Activated T-cell treated with anti-CD3 and anti-CD28 coated beads, Interleukin-2, amount 50 U/mL, for 72 hours (primary cell): ENCODE results near the gene CCDC188. TPM values are rescaled to one million over a fixed set of nuclear protein-coding genes. Genes with fewer than 3 reads are reported as not detected.

Experiments
- ATAC-seq, 2 donors: fragments of 150-1000 bp; cut with Tn5 transposase; replicated peaks in 1 of 2; 2 replicates each; pipeline ENCODE4 v1.10.0; 2021; ENCODE audit warnings: moderate library complexity in 2 of 2, mild to moderate bottlenecking in 1 of 2
- DNase-seq, 2 donors: peaks; one replicate each; pipeline ENCODE4 v3.0.0; 2021 to 2022; ENCODE audit warnings: mixed read lengths in 1 of 2
- H3K27ac Mint-ChIP-seq: one replicate; pipeline ENCODE4 v1.8.0; 2022; ENCODE audit warnings: mild to moderate bottlenecking, moderate library complexity, mixed read lengths
- H3K27me3 Mint-ChIP-seq: one replicate; pipeline ENCODE4 v1.8.0; 2022; ENCODE audit warnings: low read depth, mixed read lengths
- H3K36me3 Mint-ChIP-seq, 2 donors: one replicate each; pipeline ENCODE4 v1.8.0; 2022; ENCODE audit warnings: mixed read lengths in 2 of 2, mild to moderate bottlenecking in 1 of 2; ENCODE audit not compliant: insufficient read depth in 2 of 2
- H3K4me1 Mint-ChIP-seq: one replicate; pipeline ENCODE4 v1.8.0; 2022; ENCODE audit warnings: low read depth, mixed read lengths
- H3K4me3 Mint-ChIP-seq, 2 donors: one replicate each; pipeline ENCODE4 v1.8.0; 2022; ENCODE audit warnings: mild to moderate bottlenecking in 2 of 2, mixed read lengths in 2 of 2, moderate library complexity in 2 of 2
- H3K9me3 Mint-ChIP-seq, 2 donors: one replicate each; pipeline ENCODE4 v1.8.0; 2022; ENCODE audit warnings: mixed read lengths in 2 of 2
- total RNA-seq, 2 donors: library from RNA; stranded (reverse); gene quantifications; one replicate each; pipeline ENCODE4 v1.2.3, GENCODE V29; 2022

The CCDC188 gene
- total RNA-seq, 2 donors from 2014 or later, result not detected

GRCh38 chr22:20116376-20116950 lies 34.4 kb downstream of the CCDC188 start:
- H3K4me1 Mint-ChIP-seq, result peaks cover 63% of the 10 kb centered on the region
- H3K9me3 Mint-ChIP-seq, result no peaks in the 10 kb centered on the region
- peaks cover 7 to 15% of the 10 kb centered on the region in 2 donors for H3K36me3 Mint-ChIP-seq
- no peaks in the 10 kb centered on the region for H3K27me3 Mint-ChIP-seq
- H3K4me3 Mint-ChIP-seq, result peak overlapping the region; percentile 83 to 92
- ATAC-seq, result no peak
- no peak for DNase-seq
- H3K27ac Mint-ChIP-seq, result peak overlapping the region; percentile 85

- H3K4me3 Mint-ChIP-seq, result peak within 1 kb of the TSS; percentile 83 to 92
- H3K27me3 Mint-ChIP-seq, result no peaks in the 10 kb centered on the region
- no peaks in the 10 kb centered on the region for H3K9me3 Mint-ChIP-seq
- no peak for DNase-seq
- peaks cover 7 to 12% of the 10 kb centered on the region in 2 donors for H3K36me3 Mint-ChIP-seq
- H3K4me1 Mint-ChIP-seq, result peaks cover 63% of the 10 kb centered on the region
- no peak for ATAC-seq
- H3K27ac Mint-ChIP-seq, result peak within 1 kb of the TSS; percentile 85
Measured at GRCh38 chr22:20115691-20116375, 35.0 kb downstream of the CCDC188 start, which contains the start of gene RANBP1. Gene RANBP1 (plus strand): TSS chr22:20116104. CDS start chr22:20116185, 81 bp downstream.

GRCh38 chr22:20114506-20115475 lies 36.1 kb downstream of the CCDC188 start:
- Mint-ChIP-seq H3K36me3 (peaks cover 7 to 12% of the 10 kb centered on the region in 2 donors), H3K27ac (peak overlapping the region; percentile 56), H3K4me3 (peak overlapping the region; percentile 13 to 92), H3K27me3 (no peaks in the 10 kb centered on the region), H3K4me1 (peaks cover 54% of the 10 kb centered on the region), H3K9me3 (no peaks in the 10 kb centered on the region)
- DNase-seq, result no peak
- no peak for ATAC-seq

GRCh38 chr22:20113551-20114310 lies 37.1 kb downstream of the CCDC188 start:
- H3K36me3 Mint-ChIP-seq, result peaks cover 5 to 6% of the 10 kb centered on the region in 2 donors
- H3K27ac Mint-ChIP-seq, result peak overlapping the region; percentile 56
- DNase-seq, result no peak
- no peaks in the 10 kb centered on the region for H3K27me3 Mint-ChIP-seq
- no peak for ATAC-seq
- H3K4me1 Mint-ChIP-seq, result peaks cover 43% of the 10 kb centered on the region
- no peaks in the 10 kb centered on the region for H3K9me3 Mint-ChIP-seq
- H3K4me3 Mint-ChIP-seq, result no peak overlapping the region

GRCh38 chr22:20112623-20113511 lies 38.0 kb downstream of the CCDC188 start:
- no peak overlapping the region for H3K27ac Mint-ChIP-seq
- ATAC-seq (no peak), DNase-seq (no peak)
- peaks cover 39% of the 10 kb centered on the region for H3K4me1 Mint-ChIP-seq
- no peak overlapping the region for H3K4me3 Mint-ChIP-seq
- peaks cover 3 to 5% of the 10 kb centered on the region in 2 donors for H3K36me3 Mint-ChIP-seq
- H3K27me3 Mint-ChIP-seq, result no peaks in the 10 kb centered on the region
- H3K9me3 Mint-ChIP-seq, result no peaks in the 10 kb centered on the region

GRCh38 chr22:20111689-20112622 lies 38.9 kb downstream of the CCDC188 start:
- Mint-ChIP-seq H3K27me3 (no peaks in the 10 kb centered on the region), H3K36me3 (peaks cover 1 to 7% of the 10 kb centered on the region in 2 donors), H3K4me1 (peaks cover 39% of the 10 kb centered on the region), H3K9me3 (no peaks in the 10 kb centered on the region), H3K4me3 (peak overlapping the region; percentile 13 to 31), H3K27ac (peak overlapping the region; percentile 51)
- no peak for ATAC-seq
- no peak for DNase-seq

- no peaks in the 10 kb centered on the region for H3K9me3 Mint-ChIP-seq
- H3K27ac Mint-ChIP-seq, result peak overlapping the region; percentile 69
- H3K4me1 Mint-ChIP-seq, result peaks cover 35% of the 10 kb centered on the region
- no peaks in the 10 kb centered on the region for H3K27me3 Mint-ChIP-seq
- H3K36me3 Mint-ChIP-seq, result peaks cover 0 to 6% of the 10 kb centered on the region in 2 donors
- DNase-seq (peak; percentile 56 to 64), ATAC-seq (peak; percentile 69 to 78)
- no peak overlapping the region for H3K4me3 Mint-ChIP-seq
Measured at GRCh38 chr22:20111045-20111688, 39.7 kb downstream of the CCDC188 start.

- no peak overlapping the region for H3K4me3 Mint-ChIP-seq
- H3K27ac Mint-ChIP-seq, result peak overlapping the region; percentile 69
- H3K4me1 Mint-ChIP-seq, result peaks cover 32% of the 10 kb centered on the region
- H3K27me3 Mint-ChIP-seq, result no peaks in the 10 kb centered on the region
- H3K9me3 Mint-ChIP-seq, result no peaks in the 10 kb centered on the region
- peaks cover 0 to 6% of the 10 kb centered on the region in 2 donors for H3K36me3 Mint-ChIP-seq
- DNase-seq, result no peak
- ATAC-seq, result no peak
Measured at GRCh38 chr22:20110359-20110985, 40.4 kb downstream of the CCDC188 start.

GRCh38 chr22:20109411-20110358 lies 41.2 kb downstream of the CCDC188 start:
- Mint-ChIP-seq H3K4me3 (no peak overlapping the region), H3K9me3 (no peaks in the 10 kb centered on the region), H3K27ac (no peak overlapping the region), H3K4me1 (peaks cover 27% of the 10 kb centered on the region), H3K36me3 (peaks cover 0 to 3% of the 10 kb centered on the region in 2 donors), H3K27me3 (no peaks in the 10 kb centered on the region)
- ATAC-seq, result no peak
- DNase-seq, result no peak
